Bone marrow (tissue), 2 donors: ENCODE data around the gene BTN3A1.
"Not testable (repeated sequence)": the region's sequence is repeated elsewhere in the genome, so short reads cannot be mapped to it uniquely, and the experiment has no call there.

Experiments
- DNase-seq, 2 donors: peaks; one replicate each; lab custom pipeline; 2025; lab: John Stamatoyannopoulos, UW

BTN3A1 gene

GRCh38 chr6:26441977-26442376 lies 39.9 kb downstream of the BTN3A1 start:
- no peak for DNase-seq

- no peak for DNase-seq
Measured at GRCh38 chr6:26445934-26446667, 44.0 kb downstream of the BTN3A1 start.

DNA sequence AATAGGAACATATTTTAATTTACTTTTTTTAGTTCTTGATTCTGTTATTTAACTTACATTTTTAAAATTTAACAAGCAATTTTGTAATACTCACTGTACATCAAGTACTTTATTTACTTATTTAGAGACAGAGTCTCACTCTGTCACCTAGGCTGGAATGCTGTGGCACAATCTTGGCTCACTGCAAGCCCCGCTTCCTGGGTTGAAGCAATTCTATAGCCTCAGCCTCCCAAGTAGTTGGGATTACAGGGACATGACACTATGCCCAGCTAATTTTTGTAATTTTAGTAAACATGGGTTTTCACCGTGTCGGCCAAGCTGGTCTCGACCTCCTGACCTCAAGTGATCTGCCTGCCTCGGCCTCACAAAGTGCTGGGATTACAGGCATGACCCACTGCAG lies 45.2 kb downstream of the BTN3A1 start:
- DNase-seq, result no peak

DNA sequence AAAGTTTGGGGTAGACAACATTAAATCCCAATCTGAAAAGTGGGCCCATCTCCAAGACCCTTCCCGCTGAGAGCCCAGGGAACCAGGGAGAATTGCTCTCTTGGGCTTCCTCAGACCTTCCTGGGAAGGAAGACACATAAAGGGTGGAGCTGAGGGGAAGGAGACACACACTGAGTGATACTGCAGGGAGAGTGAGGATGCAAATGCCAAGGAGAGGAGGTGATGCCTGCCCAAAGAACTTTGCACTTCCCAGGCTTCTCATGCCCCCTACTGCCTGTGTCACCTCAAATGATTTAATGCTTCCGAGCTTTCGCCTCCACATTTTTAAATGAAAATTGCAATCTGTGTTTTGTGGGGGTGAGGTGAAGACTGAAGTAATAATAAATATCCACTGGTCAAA lies 48.2 kb downstream of the BTN3A1 start:
- no peak for DNase-seq

DNA sequence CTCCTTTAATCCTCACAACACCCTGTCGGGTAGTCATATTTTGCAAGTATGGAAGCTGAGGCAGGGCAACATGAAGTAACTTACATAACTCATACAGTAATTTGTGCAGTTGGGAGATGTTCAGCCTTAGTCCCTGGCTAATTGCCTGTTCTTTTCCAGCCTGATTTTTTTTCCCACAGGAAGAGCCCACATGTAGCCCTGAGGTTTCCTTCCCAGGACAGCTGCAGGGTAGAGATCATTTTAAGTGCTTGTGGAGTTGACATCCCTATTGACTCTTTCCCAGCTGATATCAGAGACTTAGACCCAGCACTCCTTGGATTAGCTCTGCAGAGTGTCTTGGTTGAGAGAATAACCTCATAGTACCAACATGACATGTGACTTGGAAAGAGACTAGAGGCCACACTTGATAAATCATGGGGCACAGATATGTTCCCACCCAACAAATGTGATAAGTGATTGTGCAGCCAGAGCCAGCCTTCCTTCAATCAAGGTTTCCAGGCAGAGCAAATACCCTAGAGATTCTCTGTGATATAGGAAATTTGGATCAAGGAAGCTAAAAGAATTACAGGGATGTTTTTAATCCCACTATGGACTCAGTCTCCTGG lies 50.7 kb downstream of the BTN3A1 start:
- DNase-seq, result no peak

- no peak for DNase-seq
Measured at GRCh38 chr6:26454631-26455030, 52.6 kb downstream of the BTN3A1 start.

DNA sequence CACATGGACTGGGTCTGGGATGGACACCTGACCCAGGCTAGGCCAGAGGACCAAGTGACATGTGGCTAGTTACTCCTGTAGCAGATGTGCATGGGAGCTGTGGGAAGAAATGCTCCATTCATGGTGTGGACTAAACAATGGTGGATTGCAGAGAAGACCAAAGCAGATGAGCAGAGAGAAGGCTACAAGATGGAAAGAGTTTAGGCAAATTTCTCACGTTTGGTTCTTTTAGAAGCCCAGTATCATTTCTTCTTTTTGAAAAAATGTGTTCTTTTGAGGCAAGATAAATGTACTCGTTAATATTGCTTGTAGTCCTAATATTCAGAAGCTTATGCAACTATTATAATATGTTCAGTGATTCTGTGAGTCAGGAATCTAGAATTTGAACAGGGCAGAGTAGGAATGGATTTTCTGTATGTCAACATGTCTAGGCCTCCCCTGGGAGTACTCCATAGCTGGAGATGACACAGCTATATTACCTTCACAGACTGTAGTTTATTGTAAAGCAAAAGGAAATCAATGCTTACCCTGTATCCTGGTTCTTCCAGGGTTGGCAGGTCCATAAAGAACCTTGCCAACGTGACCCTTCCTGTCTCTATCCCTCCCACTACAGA lies 53.4 kb downstream of the BTN3A1 start:
- DNase-seq, result no peak

- DNase-seq, result peak in 1 of 2 donors; percentile 36
Measured at GRCh38 chr6:26457264-26457805, 55.3 kb downstream of the BTN3A1 start.

DNA sequence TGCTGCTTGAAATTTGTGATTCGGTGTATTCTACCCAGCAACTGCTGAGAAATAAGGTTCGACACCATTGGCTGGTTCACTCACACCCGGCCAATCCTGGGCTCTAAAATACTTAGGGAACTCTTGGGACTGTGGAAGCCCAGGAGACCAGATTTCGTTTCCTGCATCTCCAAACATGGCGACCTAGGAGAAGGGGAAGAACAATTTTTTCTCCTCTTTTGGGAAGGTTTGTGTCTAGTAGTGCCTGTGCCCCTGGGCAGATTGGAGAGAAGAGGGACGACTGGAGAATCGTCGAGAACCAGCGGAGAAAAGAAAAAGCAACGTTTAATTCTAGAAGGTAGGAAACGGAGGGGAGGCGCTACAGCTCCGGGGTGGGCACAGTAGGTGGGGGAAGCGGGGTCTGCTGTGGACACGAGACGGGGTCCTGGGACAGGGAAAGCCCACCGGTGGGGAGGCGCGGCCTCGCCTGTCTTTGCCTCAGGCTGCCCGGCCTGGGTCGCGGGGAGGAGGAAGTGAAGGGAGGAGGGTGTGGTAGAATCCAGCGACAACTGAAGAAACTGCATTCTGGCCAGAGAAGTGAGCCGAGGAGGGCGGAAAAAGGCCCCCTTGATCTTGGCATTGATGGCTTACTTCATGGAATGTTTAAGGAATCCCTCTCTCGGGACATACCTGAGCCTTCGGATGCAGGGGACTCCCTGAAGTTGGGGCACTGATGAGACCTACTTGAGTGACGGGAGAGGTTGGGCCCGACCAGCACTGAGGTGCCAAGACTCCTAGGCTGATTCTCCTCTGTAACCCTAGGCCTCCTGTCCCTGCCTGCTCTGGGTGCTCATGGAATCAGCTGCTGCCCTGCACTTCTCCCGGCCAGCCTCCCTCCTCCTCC lies 56.0 kb downstream of the BTN3A1 start, which contains the start of gene BTN2A1:
Gene BTN2A1, plus strand, starts transcription at position 150 of the 883 bp plus-strand sequence. Its CDS starts 682 bp downstream, at position 832.
- peak; percentile 45 to 85 for DNase-seq

DNA sequence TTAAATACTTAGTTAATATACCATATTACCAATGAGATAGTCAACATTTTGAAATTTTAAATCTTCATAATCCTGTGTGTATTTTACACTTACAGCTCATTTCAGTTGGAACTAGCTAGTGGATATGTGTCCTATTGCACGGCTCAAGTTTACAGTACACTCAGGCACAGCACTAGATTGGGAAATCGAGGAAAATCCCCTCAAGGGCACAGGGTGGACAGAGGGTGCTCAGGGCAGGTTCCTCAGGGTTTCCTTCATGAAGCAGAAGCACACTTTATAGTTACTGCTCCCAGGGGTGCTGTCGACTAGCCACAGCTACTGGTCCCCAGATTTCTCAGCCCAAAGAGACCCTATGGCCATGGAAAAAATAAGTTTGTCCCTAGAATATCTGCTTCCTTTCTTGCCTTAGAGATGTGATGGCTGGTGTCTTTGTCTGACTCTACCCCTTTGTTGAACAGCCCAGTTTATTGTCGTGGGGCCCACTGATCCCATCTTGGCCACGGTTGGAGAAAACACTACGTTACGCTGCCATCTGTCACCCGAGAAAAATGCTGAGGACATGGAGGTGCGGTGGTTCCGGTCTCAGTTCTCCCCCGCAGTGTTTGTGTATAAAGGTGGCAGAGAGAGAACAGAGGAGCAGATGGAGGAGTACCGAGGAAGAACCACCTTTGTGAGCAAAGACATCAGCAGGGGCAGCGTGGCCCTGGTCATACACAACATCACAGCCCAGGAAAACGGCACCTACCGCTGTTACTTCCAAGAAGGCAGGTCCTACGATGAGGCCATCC lies 57.1 kb downstream of the BTN3A1 start:
- no peak for DNase-seq

- DNase-seq, result not testable (repeated sequence)
Measured at GRCh38 chr6:26461353-26461752, 59.3 kb downstream of the BTN3A1 start.

- DNase-seq, result no peak
Measured at GRCh38 chr6:26464014-26464413, 61.9 kb downstream of the BTN3A1 start.

DNA sequence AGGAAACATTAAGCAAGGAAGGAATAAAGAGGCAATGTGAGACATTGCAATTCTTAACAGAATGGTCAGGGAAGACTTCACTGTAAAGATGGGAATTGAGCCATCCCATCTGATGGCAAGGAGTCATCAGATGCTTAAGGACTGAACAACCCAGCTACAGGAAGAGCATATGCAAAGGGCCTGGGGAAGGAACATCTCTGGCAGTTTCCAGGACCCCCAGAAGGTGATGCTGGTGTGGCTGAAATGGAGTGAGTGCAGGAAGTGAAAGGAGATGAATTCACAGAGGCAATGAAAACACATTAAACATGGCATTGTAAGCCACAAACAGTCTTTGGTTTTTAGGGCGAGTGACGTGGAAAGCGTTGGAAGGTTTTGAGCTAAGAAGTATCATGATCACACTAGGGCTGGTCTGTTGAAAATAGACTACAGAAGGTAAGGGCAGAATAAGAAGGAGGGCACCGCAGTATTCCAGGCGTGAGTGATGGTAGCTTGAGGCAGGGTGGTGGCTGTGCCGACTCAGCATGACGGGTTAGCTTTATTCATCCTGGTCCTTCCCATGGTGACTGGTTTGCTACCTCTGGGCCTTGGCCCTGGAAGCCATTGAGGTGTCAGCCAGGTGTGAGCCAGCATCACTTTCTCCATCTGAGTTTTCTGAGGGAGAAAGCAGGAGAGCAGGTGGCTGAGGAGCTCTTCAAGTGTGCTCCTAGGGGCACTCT lies 62.5 kb downstream of the BTN3A1 start:
- no peak for DNase-seq
